ENCODE results near the gene CPHXL. TPM values are rescaled to one million over a fixed set of nuclear protein-coding genes. Genes with fewer than 3 reads are reported as not detected.

CPHXL gene
- not detected for total RNA-seq

DNA sequence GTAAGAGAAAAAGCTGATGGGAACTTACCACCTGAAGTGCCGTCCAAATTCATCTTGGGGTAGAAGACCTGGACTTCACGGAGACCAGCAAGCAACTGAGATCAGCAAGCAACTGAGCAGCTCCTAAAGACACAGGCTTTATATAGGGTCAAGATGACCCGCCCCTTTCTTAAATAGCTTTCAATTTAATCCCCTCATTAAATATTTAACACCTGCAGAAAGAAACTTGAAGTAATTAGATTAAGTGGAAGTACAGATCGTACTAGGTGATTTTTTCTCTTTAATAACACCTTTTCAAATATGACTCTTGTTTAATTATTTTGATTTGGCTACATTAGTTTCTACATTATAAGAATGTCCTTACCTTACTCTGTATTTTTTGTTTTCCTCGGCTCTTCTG is at the start of gene CPHXL:
Gene CPHXL (minus strand): TSS at position 101 of the 400 bp plus-strand sequence. CDS start 48 bp downstream, at position 53.
- Mint-ChIP-seq H3K36me3 (ENCODE audit: low read depth) (no peaks in the 10 kb centered on the region), H3K27ac (no peak within 1 kb of the TSS), H3K4me3 (no peak within 1 kb of the TSS), H3K27me3 (ENCODE audit: low read depth) (no peaks in the 10 kb centered on the region), H3K9me3 (peaks cover 10% of the 10 kb centered on the region), H3K4me1 (ENCODE audit: low read depth) (no peaks in the 10 kb centered on the region)
- no peak for DNase-seq
- CTCF ChIA-PET, result no interaction called here
- intact Hi-C loops (cut with micrococcal nuclease), result no loop called here

DNA sequence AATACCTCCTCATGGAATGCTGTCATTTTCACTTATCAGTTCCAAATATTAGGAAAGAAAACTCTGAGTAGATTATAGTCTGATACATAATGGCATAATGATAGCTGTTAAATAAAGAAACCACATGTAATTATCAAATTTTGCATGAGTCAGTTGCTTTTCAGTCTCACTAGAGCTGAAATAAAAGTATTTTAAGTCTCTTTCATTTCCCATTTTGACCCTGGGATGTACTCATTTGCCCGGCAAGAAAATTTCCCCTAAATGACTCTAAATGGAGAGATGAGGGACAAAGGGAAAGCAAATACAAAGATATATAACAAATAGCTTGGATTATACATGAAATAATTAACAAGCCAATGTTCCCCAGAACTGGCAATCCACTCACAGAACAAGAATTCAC is 47.9 kb upstream of the CPHXL start:
- intact Hi-C loops (cut with micrococcal nuclease), result no loop called here
- no peaks in the 10 kb centered on the region for H3K4me1 Mint-ChIP-seq (ENCODE audit: low read depth)
- no peak overlapping the region for H3K27ac Mint-ChIP-seq
- peaks cover 27% of the 10 kb centered on the region for H3K27me3 Mint-ChIP-seq (ENCODE audit: low read depth)
- DNase-seq, result no peak
- no peak overlapping the region for H3K4me3 Mint-ChIP-seq
- no peaks in the 10 kb centered on the region for H3K9me3 Mint-ChIP-seq
- no peaks in the 10 kb centered on the region for H3K36me3 Mint-ChIP-seq (ENCODE audit: low read depth)
- CTCF ChIA-PET, result interaction anchor here (1.1 kb wide), 1 partner anchor 41 kb away, joined by 3 read pairs; no protein-coding TSS in a partner anchor

DNA sequence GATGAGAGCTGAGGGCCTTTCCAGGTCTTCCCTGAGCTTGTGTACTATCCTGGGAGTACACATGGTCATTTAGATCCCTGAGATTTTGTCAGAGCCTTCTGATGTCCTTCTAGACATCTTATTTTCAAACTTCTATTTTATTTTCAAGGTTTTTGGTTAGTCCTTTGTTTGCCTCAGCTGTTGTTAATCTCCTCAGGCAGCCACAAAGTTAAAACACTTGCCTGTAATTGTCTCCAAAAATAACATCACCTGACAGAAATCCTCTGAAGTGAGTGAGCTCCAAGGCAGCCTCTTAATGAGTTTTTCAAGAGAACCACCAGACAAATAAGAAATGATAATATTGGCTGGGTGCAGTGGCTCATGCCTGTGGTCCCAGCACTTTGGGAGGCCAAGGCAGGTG is 43.8 kb upstream of the CPHXL start:
- Mint-ChIP-seq H3K36me3 (ENCODE audit: low read depth) (no peaks in the 10 kb centered on the region), H3K4me1 (ENCODE audit: low read depth) (no peaks in the 10 kb centered on the region), H3K27ac (no peak overlapping the region), H3K9me3 (no peaks in the 10 kb centered on the region), H3K27me3 (ENCODE audit: low read depth) (peaks cover 16% of the 10 kb centered on the region), H3K4me3 (no peak overlapping the region)
- DNase-seq, result no peak
- intact Hi-C loops (cut with micrococcal nuclease), result no loop called here
- CTCF ChIA-PET, result interaction anchor here (0.9 to 1.0 kb wide), 2 partner anchors 305 to 1401 kb away, joined by 4 to 5 read pairs; no protein-coding TSS in a partner anchor

DNA sequence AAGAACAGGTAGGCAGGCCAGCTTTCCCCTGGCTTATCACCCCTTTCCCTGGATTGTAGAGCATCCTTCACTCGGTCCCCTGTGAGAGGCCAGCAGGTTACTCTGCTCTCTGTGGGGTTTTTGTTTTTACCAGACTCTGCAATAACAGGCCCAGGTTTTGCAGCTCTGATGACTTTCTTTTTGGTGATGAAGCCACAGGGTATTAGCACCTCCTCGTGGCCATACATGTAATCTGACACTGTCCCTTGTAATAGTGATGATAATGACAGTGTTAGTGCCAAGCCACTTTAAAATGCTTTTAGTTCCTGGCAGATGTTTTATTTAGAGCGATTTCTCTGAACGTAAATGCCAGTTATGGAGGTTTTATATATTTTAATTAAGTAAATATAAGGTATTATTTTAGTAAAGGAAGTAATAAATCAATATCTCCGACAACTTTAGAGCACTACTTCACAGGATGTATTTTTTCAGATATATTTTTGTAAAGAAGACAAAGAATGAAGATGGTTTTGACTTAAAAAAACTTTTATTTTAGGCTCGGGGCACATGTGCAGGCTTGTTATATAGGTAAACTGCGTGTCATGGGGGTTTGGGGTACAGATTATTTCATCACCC is 38.0 kb upstream of the CPHXL start:
- intact Hi-C loops (cut with micrococcal nuclease), result loop anchor here (1.0 to 5.0 kb wide), 10 partner anchors 67 to 565 kb away; partner anchors contain the start of genes ADAT1, KARS1, TERF2IP and TMEM231
- CTCF ChIA-PET, result interaction anchor here (0.7 to 1.9 kb wide), 16 partner anchors 8 to 565 kb away, joined by 3 to 15 read pairs (median 4); partner anchors contain the start of genes KARS1, TERF2IP and TMEM170A
- no peaks in the 10 kb centered on the region for H3K9me3 Mint-ChIP-seq

DNA sequence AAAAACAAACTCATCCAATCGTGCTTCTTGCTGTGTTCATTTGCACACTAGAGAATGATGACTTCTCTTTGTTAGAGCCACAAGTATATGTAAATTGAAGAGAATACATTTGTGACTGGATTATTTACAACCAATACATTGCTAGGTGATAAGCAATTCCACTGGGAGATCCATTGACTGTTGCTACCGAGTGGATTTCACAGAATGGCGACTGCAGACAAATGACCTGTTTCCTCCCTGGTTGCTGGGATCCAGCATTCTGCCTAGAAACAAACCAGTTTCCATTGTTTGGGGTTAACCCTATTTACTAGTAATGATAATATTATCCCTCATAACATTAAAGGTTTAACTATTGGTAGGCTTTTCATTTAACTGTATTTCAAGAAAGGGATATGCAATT is 36.9 kb upstream of the CPHXL start:
- peaks cover 12% of the 10 kb centered on the region for H3K4me1 Mint-ChIP-seq (ENCODE audit: low read depth)
- H3K27ac Mint-ChIP-seq, result no peak overlapping the region
- intact Hi-C loops (cut with micrococcal nuclease), result loop anchor here (5.0 kb wide), 2 partner anchors 66 to 376 kb away; no protein-coding TSS in a partner anchor
- CTCF ChIA-PET, result interaction anchor here (0.9 to 1.9 kb wide), 10 partner anchors 9 to 564 kb away, joined by 3 to 15 read pairs (median 5); partner anchors contain the start of genes KARS1 and TERF2IP
- H3K27me3 Mint-ChIP-seq (ENCODE audit: low read depth), result peaks cover 3% of the 10 kb centered on the region
- no peak for DNase-seq
- H3K36me3 Mint-ChIP-seq (ENCODE audit: low read depth), result no peaks in the 10 kb centered on the region
- no peak overlapping the region for H3K4me3 Mint-ChIP-seq
- no peaks in the 10 kb centered on the region for H3K9me3 Mint-ChIP-seq

More for the DNA sequence above, 38.0 kb upstream of the CPHXL start:
- peaks cover 12% of the 10 kb centered on the region for H3K4me1 Mint-ChIP-seq (ENCODE audit: low read depth)
- peaks cover 3% of the 10 kb centered on the region for H3K27me3 Mint-ChIP-seq (ENCODE audit: low read depth)
- H3K36me3 Mint-ChIP-seq (ENCODE audit: low read depth), result no peaks in the 10 kb centered on the region
- H3K27ac Mint-ChIP-seq, result no peak overlapping the region
- no peak overlapping the region for H3K4me3 Mint-ChIP-seq
- DNase-seq, result peak; percentile 77

DNA sequence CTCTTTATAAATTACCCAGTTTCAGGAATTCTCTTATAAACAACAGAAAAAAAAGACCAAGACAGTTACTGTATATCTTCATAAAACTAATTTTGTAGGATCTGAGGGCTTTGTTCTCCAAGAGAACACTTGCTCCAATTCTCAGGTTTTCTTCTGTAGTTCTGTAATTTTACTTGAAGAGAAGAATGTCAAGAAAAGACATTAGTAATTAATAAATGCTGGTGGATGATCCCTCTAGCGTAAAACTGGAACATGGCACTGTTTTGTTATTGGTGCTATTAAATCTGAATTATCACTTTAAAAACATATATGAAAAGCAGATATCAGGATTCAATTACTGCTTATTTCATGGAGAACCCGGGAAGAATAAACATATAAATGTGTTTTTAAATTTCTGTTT is 36.5 kb upstream of the CPHXL start:
- CTCF ChIA-PET, result interaction anchor here (0.6 to 1.3 kb wide), 2 partner anchors 108 to 1348 kb away, joined by 5 to 10 read pairs; no protein-coding TSS in a partner anchor
- Mint-ChIP-seq H3K4me3 (no peak overlapping the region), H3K27me3 (ENCODE audit: low read depth) (peaks cover 3% of the 10 kb centered on the region), H3K9me3 (no peaks in the 10 kb centered on the region), H3K36me3 (ENCODE audit: low read depth) (no peaks in the 10 kb centered on the region), H3K4me1 (ENCODE audit: low read depth) (peaks cover 12% of the 10 kb centered on the region), H3K27ac (no peak overlapping the region)
- no peak for DNase-seq
- intact Hi-C loops (cut with micrococcal nuclease), result loop anchor here (5.0 kb wide), 2 partner anchors 65 to 375 kb away; no protein-coding TSS in a partner anchor

DNA sequence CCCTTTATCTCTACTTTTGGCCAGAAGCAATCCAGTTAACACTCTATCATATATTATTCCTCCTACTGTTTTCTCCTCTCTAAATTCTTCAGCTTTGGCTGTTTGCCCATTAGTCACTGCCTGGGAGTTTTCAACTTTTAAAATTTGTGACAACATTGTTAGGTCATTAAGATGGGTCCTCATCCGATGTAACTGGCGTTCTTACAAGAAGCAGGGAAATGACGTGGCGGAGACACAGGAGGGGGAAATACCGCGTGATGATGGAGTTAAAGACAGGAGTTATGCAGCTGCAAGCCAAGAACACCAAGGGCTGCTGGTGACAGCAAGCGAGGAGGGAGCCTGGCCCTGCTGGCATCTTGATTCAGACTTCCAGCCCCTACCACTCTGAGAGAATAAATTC is 34.8 kb upstream of the CPHXL start:
- H3K36me3 Mint-ChIP-seq (ENCODE audit: low read depth), result no peaks in the 10 kb centered on the region
- peak; percentile 12 for DNase-seq
- H3K27me3 Mint-ChIP-seq (ENCODE audit: low read depth), result peaks cover 3% of the 10 kb centered on the region
- no peak overlapping the region for H3K4me3 Mint-ChIP-seq
- intact Hi-C loops (cut with micrococcal nuclease), result loop anchor here (5.0 kb wide), 2 partner anchors 64 to 374 kb away; no protein-coding TSS in a partner anchor
- H3K27ac Mint-ChIP-seq, result peak overlapping the region; percentile 32
- CTCF ChIA-PET, result no interaction called here
- peaks cover 12% of the 10 kb centered on the region for H3K4me1 Mint-ChIP-seq (ENCODE audit: low read depth)
- H3K9me3 Mint-ChIP-seq, result no peaks in the 10 kb centered on the region

DNA sequence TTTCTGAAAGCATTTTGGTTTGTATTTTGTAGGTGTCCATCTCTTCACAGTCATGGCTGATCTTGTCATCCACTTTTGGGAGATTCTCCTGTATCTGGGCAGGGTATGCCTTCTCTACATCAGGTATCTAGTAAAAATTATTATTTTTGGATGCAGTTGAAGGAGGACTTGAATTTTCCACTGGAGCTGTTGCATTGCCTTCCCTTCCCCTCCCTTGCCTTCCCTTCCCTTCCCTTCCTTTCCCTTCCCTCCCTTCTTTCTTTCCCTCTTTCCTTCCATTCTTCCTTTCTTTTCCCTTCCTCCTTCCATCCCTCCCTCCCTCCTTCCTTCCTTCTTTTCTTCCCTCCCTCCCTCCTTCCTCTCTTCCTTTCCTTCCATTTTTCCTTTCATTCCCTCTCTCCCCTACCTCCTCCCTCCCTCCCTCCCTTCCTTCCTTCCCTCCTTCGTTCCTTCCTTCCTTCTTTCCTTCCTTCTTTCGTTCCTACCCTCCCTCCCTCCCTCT is 33.8 kb upstream of the CPHXL start:
- Mint-ChIP-seq H3K4me3 (no peak overlapping the region), H3K36me3 (ENCODE audit: low read depth) (no peaks in the 10 kb centered on the region), H3K9me3 (no peaks in the 10 kb centered on the region), H3K27me3 (ENCODE audit: low read depth) (peaks cover 3% of the 10 kb centered on the region), H3K27ac (no peak overlapping the region), H3K4me1 (ENCODE audit: low read depth) (peaks cover 12% of the 10 kb centered on the region)
- CTCF ChIA-PET, result interaction anchor here (0.6 kb wide), 1 partner anchor 237 kb away, joined by 4 read pairs; no protein-coding TSS in a partner anchor
- no peak for DNase-seq
- intact Hi-C loops (cut with micrococcal nuclease), result loop anchor here (5.0 kb wide), 2 partner anchors 63 to 373 kb away; no protein-coding TSS in a partner anchor

DNA sequence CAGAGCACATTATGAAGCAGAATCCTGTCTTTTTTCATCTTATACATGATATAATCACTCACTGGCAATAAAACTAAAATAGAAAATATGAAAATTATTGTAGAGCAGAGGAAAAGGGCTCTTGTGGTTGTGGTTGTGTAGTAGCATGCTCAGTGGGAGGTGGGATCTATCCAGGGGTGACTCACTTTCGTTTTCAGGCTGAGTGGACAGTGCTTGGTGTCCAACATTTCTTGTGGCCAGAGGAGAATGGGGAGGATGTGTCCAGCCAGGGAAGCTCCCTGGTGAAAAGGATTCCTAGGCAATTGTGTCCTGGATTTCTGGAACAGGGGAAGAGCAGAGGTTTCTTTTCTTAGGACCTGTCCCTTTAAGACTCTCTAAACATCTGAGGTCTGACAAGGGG is 31.9 kb upstream of the CPHXL start:
- H3K4me3 Mint-ChIP-seq, result no peak overlapping the region
- H3K9me3 Mint-ChIP-seq, result no peaks in the 10 kb centered on the region
- no peak overlapping the region for H3K27ac Mint-ChIP-seq
- H3K4me1 Mint-ChIP-seq (ENCODE audit: low read depth), result peaks cover 12% of the 10 kb centered on the region
- DNase-seq, result no peak
- intact Hi-C loops (cut with micrococcal nuclease), result no loop called here
- peaks cover 3% of the 10 kb centered on the region for H3K27me3 Mint-ChIP-seq (ENCODE audit: low read depth)
- CTCF ChIA-PET, result interaction anchor here (1.5 kb wide), 1 partner anchor 558 kb away, joined by 4 read pairs; no protein-coding TSS in a partner anchor
- H3K36me3 Mint-ChIP-seq (ENCODE audit: low read depth), result no peaks in the 10 kb centered on the region

DNA sequence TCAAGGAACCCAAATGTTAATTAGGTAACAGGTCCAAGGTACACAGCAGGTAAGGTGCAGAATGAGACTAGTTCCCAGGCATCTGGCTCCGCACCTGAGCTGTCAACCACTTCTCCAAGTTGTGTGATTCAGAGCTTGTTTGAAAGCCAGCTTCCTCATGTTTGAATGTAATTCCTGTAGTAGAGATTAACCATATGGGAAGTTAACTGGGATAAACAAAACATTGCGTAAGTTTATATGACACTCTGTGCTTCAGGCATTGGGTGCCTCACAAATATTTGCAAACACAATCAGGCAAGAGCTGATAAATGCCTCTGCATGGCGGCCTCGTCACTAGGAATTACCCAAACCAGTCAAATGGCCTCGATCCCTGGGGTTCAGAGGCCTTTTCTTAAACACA is 27.9 kb upstream of the CPHXL start:
- H3K4me1 Mint-ChIP-seq (ENCODE audit: low read depth), result no peaks in the 10 kb centered on the region
- peaks cover 3% of the 10 kb centered on the region for H3K27me3 Mint-ChIP-seq (ENCODE audit: low read depth)
- CTCF ChIA-PET, result no interaction called here
- no peak overlapping the region for H3K4me3 Mint-ChIP-seq
- DNase-seq, result no peak
- intact Hi-C loops (cut with micrococcal nuclease), result no loop called here
- H3K36me3 Mint-ChIP-seq (ENCODE audit: low read depth), result no peaks in the 10 kb centered on the region
- H3K27ac Mint-ChIP-seq, result no peak overlapping the region
- H3K9me3 Mint-ChIP-seq, result no peaks in the 10 kb centered on the region

DNA sequence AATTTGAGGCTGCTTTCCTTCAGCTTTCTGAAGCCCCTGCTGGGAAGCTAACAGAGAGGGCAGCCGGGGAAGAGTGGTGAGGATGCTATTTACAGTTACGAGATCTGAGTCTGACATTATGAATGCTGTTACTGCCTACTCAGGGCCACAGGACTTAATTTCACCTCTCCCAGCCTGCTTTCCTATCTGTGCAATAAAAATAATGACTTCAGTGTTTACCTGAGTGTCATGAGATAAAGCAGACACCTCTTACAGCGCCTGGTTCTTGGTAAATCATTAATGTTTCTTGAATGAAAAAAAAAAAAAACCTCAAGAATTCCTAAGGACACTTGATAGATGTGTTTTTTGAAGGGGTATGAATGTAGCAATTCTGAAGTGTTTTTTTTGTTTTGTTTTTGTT is 24.2 kb upstream of the CPHXL start:
- Mint-ChIP-seq H3K27me3 (ENCODE audit: low read depth) (peaks cover 10% of the 10 kb centered on the region), H3K36me3 (ENCODE audit: low read depth) (no peaks in the 10 kb centered on the region), H3K4me3 (no peak overlapping the region), H3K4me1 (ENCODE audit: low read depth) (no peaks in the 10 kb centered on the region), H3K27ac (no peak overlapping the region), H3K9me3 (no peaks in the 10 kb centered on the region)
- intact Hi-C loops (cut with micrococcal nuclease), result no loop called here
- no peak for DNase-seq
- CTCF ChIA-PET, result no interaction called here

DNA sequence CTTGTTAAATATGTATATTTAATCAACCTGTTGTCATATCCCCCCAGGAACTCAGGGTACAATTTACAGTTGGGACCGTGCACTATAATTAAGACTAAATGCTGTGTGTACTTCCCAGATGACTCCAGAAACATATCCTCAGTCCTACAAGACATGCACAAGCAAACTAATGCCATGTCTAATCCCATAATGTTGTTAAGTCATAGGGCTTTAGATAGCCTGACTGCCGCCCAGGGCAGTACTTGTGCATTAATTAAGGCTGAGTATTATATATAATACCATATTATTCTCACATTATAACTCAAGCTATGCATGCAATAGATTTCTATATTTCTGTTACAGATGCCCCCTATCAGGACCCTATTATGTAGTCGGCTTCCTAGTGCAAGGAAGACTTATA is 20.1 kb upstream of the CPHXL start:
- no peaks in the 10 kb centered on the region for H3K4me1 Mint-ChIP-seq (ENCODE audit: low read depth)
- CTCF ChIA-PET, result no interaction called here

More for the DNA sequence above, 20.1 kb upstream of the CPHXL start:
- Mint-ChIP-seq H3K27me3 (ENCODE audit: low read depth) (peaks cover 19% of the 10 kb centered on the region), H3K36me3 (ENCODE audit: low read depth) (peaks cover 1% of the 10 kb centered on the region), H3K9me3 (peaks cover 13% of the 10 kb centered on the region), H3K27ac (no peak overlapping the region), H3K4me3 (no peak overlapping the region)
- intact Hi-C loops (cut with micrococcal nuclease), result no loop called here
- no peak for DNase-seq
